Measurements from ENCODE around the gene GTSE1.

The GTSE1 gene

GRCh38 chr22:46361826-46362202 lies 65.1 kb downstream of the GTSE1 start:
- ChIA-PET CTCF (no interaction called here), POLR2A (no interaction called here)
- no peak overlapping the region for H3K4me3 ChIP-seq (ENCODE audit: low read depth, low read length)
- TF ChIP-seq CTCF (IDR thresholded peaks at IDR 0.05; ENCODE audit: insufficient read depth, low read length, missing control alignments), result no peak
- DNase-seq (ENCODE audit: low read depth, low spot score), result no peak

GRCh38 chr22:46362203-46362933 lies 65.7 kb downstream of the GTSE1 start:
- POLR2A ChIA-PET, result interaction anchor here (1.0 kb wide), 1 partner anchor 168 kb away, joined by 3 read pairs; no protein-coding TSS in a partner anchor
- no peak overlapping the region for H3K4me3 ChIP-seq (ENCODE audit: low read depth, low read length)
- no peak for TF ChIP-seq CTCF (IDR thresholded peaks at IDR 0.05; ENCODE audit: insufficient read depth, low read length, missing control alignments)
- CTCF ChIA-PET, result interaction anchor here (1.0 to 8.6 kb wide), 2 partner anchors 11 to 181 kb away, joined by 3 to 284 read pairs; partner anchors contain the start of gene CELSR1
- no peak for DNase-seq (ENCODE audit: low read depth, low spot score)

- ChIA-PET POLR2A (interaction anchor here (1.0 kb wide), 1 partner anchor 167 kb away, joined by 3 read pairs; no protein-coding TSS in a partner anchor), CTCF (interaction anchor here (1.0 to 8.6 kb wide), 2 partner anchors 12 to 180 kb away, joined by 3 to 284 read pairs; partner anchors contain the start of gene CELSR1)
- H3K4me3 ChIP-seq (ENCODE audit: low read depth, low read length), result no peak overlapping the region
- no peak for TF ChIP-seq CTCF (IDR thresholded peaks at IDR 0.05; ENCODE audit: insufficient read depth, low read length, missing control alignments)
- no peak for DNase-seq (ENCODE audit: low read depth, low spot score)
These were observed 66.4 kb downstream of the GTSE1 start for GRCh38 chr22:46362934-46363515.

- TF ChIP-seq CTCF (IDR thresholded peaks at IDR 0.05; ENCODE audit: insufficient read depth, low read length, missing control alignments), result no peak
- DNase-seq (ENCODE audit: low read depth, low spot score), result no peak
- ChIA-PET CTCF (interaction anchor here (8.6 kb wide), 1 partner anchor 179 kb away, joined by 284 read pairs; the partner anchor contains the start of gene CELSR1), POLR2A (interaction anchor here (0.6 kb wide), 1 partner anchor 669 kb away, joined by 3 read pairs; no protein-coding TSS in a partner anchor)
- no peak overlapping the region for H3K4me3 ChIP-seq (ENCODE audit: low read depth, low read length)
These were observed 67.1 kb downstream of the GTSE1 start for GRCh38 chr22:46363611-46364321.

GRCh38 chr22:46364341-46365165 lies 67.9 kb downstream of the GTSE1 start:
- POLR2A ChIA-PET, result interaction anchor here (0.6 kb wide), 1 partner anchor 668 kb away, joined by 3 read pairs; no protein-coding TSS in a partner anchor
- no peak for DNase-seq (ENCODE audit: low read depth, low spot score)
- H3K4me3 ChIP-seq (ENCODE audit: low read depth, low read length), result no peak overlapping the region
- CTCF ChIA-PET, result interaction anchor here (8.6 kb wide), 1 partner anchor 179 kb away, joined by 284 read pairs; the partner anchor contains the start of gene CELSR1
- TF ChIP-seq CTCF (IDR thresholded peaks at IDR 0.05; ENCODE audit: insufficient read depth, low read length, missing control alignments), result no peak

All from AG04449 (cell line).